ENCODE results near the gene APBB2. TPM values are rescaled to one million over a fixed set of nuclear protein-coding genes. Genes with fewer than 3 reads are reported as not detected.
A peak's percentile ranks its signal among the peaks of the same experiment; 100 is the strongest.

APBB2 gene
- total RNA-seq, 1 donor = 92.3 TPM

- Histone ChIP-seq H3K4me1 (ENCODE audit: insufficient read depth, low read length) (no peaks in the 10 kb centered on the region), H3K9me3 (ENCODE audit: low read depth, low read length) (no peaks in the 10 kb centered on the region), H3K27me3 (ENCODE audit: insufficient read depth, low read length) (no peaks in the 10 kb centered on the region), H3K4me2 (ENCODE audit: insufficient read depth, low read length) (no peak overlapping the region), H3K36me3 (ENCODE audit: insufficient read depth, low read length) (peaks cover 6% of the 10 kb centered on the region), H4K20me1 (ENCODE audit: insufficient read depth, low read length) (no peaks in the 10 kb centered on the region), H3K4me3 (ENCODE audit: insufficient read depth, low read length) (no peak overlapping the region), H3K79me2 (ENCODE audit: insufficient read depth, low read length) (peaks cover 32% of the 10 kb centered on the region), H2AFZ (ENCODE audit: low read length) (no peak overlapping the region), H3K27ac (ENCODE audit: low read depth, low read length) (no peak overlapping the region)
- no peak for DNase-seq (ENCODE audit: insufficient read length, low spot score, missing footprints)
- no peak for TF ChIP-seq CTCF (IDR thresholded peaks at IDR 0.05; ENCODE audit: extremely low read depth, low read depth, low read length)
These were observed 235.8 kb downstream of the APBB2 start for GRCh38 chr4:40978548-40978947.

- Histone ChIP-seq H2AFZ (ENCODE audit: low read length) (no peak overlapping the region), H3K4me2 (ENCODE audit: insufficient read depth, low read length) (no peak overlapping the region), H3K27ac (ENCODE audit: low read depth, low read length) (no peak overlapping the region), H3K27me3 (ENCODE audit: insufficient read depth, low read length) (no peaks in the 10 kb centered on the region), H4K20me1 (ENCODE audit: insufficient read depth, low read length) (no peaks in the 10 kb centered on the region), H3K36me3 (ENCODE audit: insufficient read depth, low read length) (peaks cover 15% of the 10 kb centered on the region), H3K79me2 (ENCODE audit: insufficient read depth, low read length) (peaks cover 36% of the 10 kb centered on the region), H3K4me3 (ENCODE audit: insufficient read depth, low read length) (no peak overlapping the region), H3K4me1 (ENCODE audit: insufficient read depth, low read length) (no peaks in the 10 kb centered on the region), H3K9me3 (ENCODE audit: low read depth, low read length) (no peaks in the 10 kb centered on the region)
- TF ChIP-seq CTCF (IDR thresholded peaks at IDR 0.05; ENCODE audit: extremely low read depth, low read depth, low read length) = peak; percentile 67
- no peak for DNase-seq (ENCODE audit: insufficient read length, low spot score, missing footprints)
These were observed 238.0 kb downstream of the APBB2 start for GRCh38 chr4:40976343-40976742.

- no peak for TF ChIP-seq CTCF (IDR thresholded peaks at IDR 0.05; ENCODE audit: extremely low read depth, low read depth, low read length)
- no peak overlapping the region for H3K4me2 ChIP-seq (ENCODE audit: insufficient read depth, low read length)
- H3K4me3 ChIP-seq (ENCODE audit: insufficient read depth, low read length) = no peak overlapping the region
- no peaks in the 10 kb centered on the region for H3K27me3 ChIP-seq (ENCODE audit: insufficient read depth, low read length)
- H3K36me3 ChIP-seq (ENCODE audit: insufficient read depth, low read length) = peaks cover 11% of the 10 kb centered on the region
- DNase-seq (ENCODE audit: insufficient read length, low spot score, missing footprints) = no peak
- H3K9me3 ChIP-seq (ENCODE audit: low read depth, low read length) = no peaks in the 10 kb centered on the region
- H3K27ac ChIP-seq (ENCODE audit: low read depth, low read length) = no peak overlapping the region
- peaks cover 31% of the 10 kb centered on the region for H3K79me2 ChIP-seq (ENCODE audit: insufficient read depth, low read length)
- H3K4me1 ChIP-seq (ENCODE audit: insufficient read depth, low read length) = no peaks in the 10 kb centered on the region
- no peaks in the 10 kb centered on the region for H4K20me1 ChIP-seq (ENCODE audit: insufficient read depth, low read length)
- no peak overlapping the region for H2AFZ ChIP-seq (ENCODE audit: low read length)
These were observed 241.6 kb downstream of the APBB2 start for GRCh38 chr4:40972722-40973121.

- H3K4me1 ChIP-seq (ENCODE audit: insufficient read depth, low read length) = no peaks in the 10 kb centered on the region
- no peak for TF ChIP-seq CTCF (IDR thresholded peaks at IDR 0.05; ENCODE audit: extremely low read depth, low read depth, low read length)
- no peak overlapping the region for H3K4me2 ChIP-seq (ENCODE audit: insufficient read depth, low read length)
- DNase-seq (ENCODE audit: insufficient read length, low spot score, missing footprints) = no peak
- H3K79me2 ChIP-seq (ENCODE audit: insufficient read depth, low read length) = peaks cover 29% of the 10 kb centered on the region
- no peaks in the 10 kb centered on the region for H3K27me3 ChIP-seq (ENCODE audit: insufficient read depth, low read length)
- no peaks in the 10 kb centered on the region for H4K20me1 ChIP-seq (ENCODE audit: insufficient read depth, low read length)
- H3K27ac ChIP-seq (ENCODE audit: low read depth, low read length) = no peak overlapping the region
- peaks cover 9% of the 10 kb centered on the region for H3K36me3 ChIP-seq (ENCODE audit: insufficient read depth, low read length)
- no peak overlapping the region for H3K4me3 ChIP-seq (ENCODE audit: insufficient read depth, low read length)
- H3K9me3 ChIP-seq (ENCODE audit: low read depth, low read length) = no peaks in the 10 kb centered on the region
- H2AFZ ChIP-seq (ENCODE audit: low read length) = no peak overlapping the region
These were observed 243.0 kb downstream of the APBB2 start for GRCh38 chr4:40971338-40971737.

All from osteoblast (primary cell).